Renal cortical epithelial cell (primary cell): ENCODE results near the gene TBC1D22A. TPM values are rescaled to one million over a fixed set of nuclear protein-coding genes. Genes with fewer than 3 reads are reported as not detected.

Experiments
- DNase-seq: peaks from one replicate; pipeline ENCODE4 v3.0.0-alpha.2; 2011; ENCODE audit warnings: low read depth
- total RNA-seq: library from RNA; depleted of rRNA; stranded (reverse); fragments of >200 nt; gene quantifications from 2 replicates; pipeline ENCODE4 v1.2.3, GENCODE V29; 2014

TBC1D22A gene
- total RNA-seq, 1 donor from 2014 or later, result 20.0 TPM

- DNase-seq, result no peak
Observed at GRCh38 chr22:47215851-47216250, 453.4 kb downstream of the TBC1D22A start.

GRCh38 chr22:47218671-47219070, 456.2 kb downstream of the TBC1D22A start:
- no peak for DNase-seq

- no peak for DNase-seq
Observed at GRCh38 chr22:47219789-47220188, 457.3 kb downstream of the TBC1D22A start.

GRCh38 chr22:47220752-47221151, 458.3 kb downstream of the TBC1D22A start:
- no peak for DNase-seq

- DNase-seq, result no peak
Observed at GRCh38 chr22:47221840-47222615, 459.6 kb downstream of the TBC1D22A start.

Other genes with a start within 250 kb of the TBC1D22A start
- gene CELSR1, start 225.0 kb upstream of the TBC1D22A start, total RNA-seq, result 41.2 and 151 TPM in 2 replicates
- gene GRAMD4, start 142.3 kb upstream of the TBC1D22A start, total RNA-seq, result 55.1 and 121 TPM in 2 replicates
- gene CERK, start 24.4 kb upstream of the TBC1D22A start, total RNA-seq, result 16.5 and 25.9 TPM in 2 replicates